EH (cell line): Measurements from ENCODE around the gene EIF3B.
"Not testable (repeated sequence)": the region's sequence is repeated elsewhere in the genome, so short reads cannot be mapped to it uniquely, and the experiment has no call there.

Experiments
- DNase-seq: peaks from one replicate; pipeline ENCODE4 v3.0.0-alpha.2; 2015; ENCODE audit warnings: low read depth

Gene EIF3B

DNA sequence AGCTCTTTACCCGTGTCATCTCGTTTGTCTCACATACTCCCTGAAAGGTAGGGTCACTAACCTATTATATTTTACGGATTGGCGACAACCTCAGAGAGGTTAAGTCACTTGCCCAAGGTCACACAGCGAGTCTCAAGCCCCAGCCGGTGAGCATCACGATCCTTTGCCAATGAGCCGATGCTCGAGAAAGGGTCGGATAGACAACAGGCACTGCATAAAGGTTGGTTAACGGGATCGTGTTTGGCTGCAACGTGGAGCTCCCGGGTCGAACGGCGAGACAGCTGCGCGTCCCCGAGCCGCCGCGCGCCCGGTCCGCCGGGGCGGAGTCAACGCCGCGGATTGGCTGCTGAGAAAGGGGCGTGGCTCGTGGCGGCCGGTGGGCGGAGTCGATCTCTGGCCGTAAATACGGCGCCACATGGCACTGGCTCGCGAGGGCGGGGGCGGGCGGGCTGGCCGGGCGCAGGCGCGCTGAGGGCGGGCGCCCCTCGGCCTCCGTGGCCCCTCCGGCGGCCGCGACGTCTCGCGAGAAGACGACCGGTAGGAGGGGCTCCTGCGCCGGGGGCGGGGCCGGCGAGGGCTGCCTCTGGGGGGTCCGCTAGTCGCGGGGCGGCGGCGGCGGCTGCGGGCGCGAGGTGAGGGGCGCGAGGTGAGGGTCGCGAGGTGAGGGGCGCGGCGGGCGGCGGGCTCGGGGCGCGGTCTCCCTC, 48.5 kb downstream of the EIF3B start, which contains the start of gene CHST12:
Gene CHST12 (plus strand): TSS at position 598 of the 704 bp plus-strand sequence. CDS start 29,029 bp downstream, outside the sequence.
- DNase-seq: peak; percentile 94

DNA sequence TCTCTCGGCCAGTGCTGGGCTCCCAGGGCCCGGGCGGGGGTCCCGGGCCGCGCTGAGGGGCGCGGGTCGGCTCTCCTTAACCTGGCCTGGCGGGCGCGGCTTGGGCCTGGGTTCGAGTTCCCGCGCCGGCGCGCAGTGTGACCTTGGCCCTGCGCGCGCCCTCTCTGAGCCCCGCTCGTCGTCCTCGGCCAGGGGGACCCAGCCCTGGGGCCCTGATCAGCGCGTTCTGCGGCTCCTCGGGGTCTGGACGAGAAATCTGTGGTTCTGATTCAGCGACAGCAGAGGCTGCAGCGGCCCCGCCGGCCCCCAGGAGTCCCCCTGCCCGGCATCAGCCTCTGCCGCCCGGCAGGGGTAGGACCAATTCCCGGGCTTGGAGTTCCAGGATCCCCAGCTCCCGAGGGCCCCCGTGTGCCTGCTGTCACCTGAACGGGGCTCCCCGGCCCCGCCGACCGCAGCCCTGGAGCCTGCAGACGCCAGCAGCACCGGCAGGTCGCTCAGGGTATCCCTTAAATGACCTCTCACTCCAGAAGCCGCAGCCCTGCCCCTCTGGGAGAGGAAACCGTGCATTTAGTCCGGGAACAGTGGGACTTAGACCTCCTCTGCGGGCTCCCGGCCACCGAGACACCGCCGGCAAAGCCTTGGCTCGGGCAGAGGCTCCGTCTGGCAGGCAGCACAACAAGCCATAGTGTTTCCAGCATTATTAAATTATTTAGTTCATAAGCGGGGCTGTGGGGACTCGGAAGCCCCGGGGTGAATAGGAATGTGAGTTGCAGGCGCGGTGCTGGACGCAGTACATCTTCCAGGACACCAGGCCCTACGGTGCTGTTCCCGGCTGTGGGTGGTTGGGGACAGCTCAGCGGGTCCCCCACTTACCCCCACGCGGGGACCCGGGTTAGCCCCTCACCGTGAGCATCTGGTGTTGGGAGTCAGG, 49.4 kb downstream of the EIF3B start:
- peak; percentile 53 for DNase-seq

DNA sequence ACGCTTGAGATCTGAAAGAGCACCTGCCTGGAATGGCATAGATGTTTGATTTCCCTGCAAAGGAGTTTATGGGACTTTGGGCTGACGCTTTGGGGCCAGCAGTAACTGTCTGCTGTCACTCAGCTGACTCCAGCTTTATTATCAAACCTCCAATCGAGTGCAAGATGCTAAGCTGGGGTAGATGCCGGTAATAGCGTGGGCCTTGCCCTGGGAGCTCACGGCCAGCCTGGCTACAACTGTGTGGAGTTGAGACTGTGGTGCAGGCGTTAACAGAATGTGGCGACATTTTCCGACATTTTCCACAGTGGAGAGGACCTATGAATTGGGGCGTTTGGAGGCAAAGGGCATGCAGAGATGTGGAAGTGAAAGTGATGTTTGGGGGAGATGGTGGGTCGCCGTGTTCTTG, 50.1 kb downstream of the EIF3B start:
- no peak for DNase-seq

DNA sequence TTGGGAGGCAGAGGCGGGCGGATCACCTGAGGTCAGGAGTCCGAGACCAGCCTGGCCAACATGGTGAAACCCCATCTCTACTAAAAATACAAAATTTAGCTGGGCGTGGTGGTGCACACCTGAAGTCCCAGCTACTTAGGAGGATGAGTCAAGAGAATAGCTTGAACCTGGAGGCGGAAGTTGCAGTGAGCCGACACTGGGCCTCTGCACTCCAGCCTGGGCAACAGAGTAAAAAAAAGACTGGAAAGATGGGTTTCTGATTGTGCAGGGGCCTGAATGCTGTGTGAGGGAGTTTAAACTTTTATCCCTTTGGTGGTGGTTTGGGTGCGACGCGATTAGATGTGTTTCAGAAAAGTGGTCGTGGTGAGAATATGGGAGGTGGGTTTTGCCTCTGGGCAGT, 50.6 kb downstream of the EIF3B start:
- DNase-seq: no peak

DNA sequence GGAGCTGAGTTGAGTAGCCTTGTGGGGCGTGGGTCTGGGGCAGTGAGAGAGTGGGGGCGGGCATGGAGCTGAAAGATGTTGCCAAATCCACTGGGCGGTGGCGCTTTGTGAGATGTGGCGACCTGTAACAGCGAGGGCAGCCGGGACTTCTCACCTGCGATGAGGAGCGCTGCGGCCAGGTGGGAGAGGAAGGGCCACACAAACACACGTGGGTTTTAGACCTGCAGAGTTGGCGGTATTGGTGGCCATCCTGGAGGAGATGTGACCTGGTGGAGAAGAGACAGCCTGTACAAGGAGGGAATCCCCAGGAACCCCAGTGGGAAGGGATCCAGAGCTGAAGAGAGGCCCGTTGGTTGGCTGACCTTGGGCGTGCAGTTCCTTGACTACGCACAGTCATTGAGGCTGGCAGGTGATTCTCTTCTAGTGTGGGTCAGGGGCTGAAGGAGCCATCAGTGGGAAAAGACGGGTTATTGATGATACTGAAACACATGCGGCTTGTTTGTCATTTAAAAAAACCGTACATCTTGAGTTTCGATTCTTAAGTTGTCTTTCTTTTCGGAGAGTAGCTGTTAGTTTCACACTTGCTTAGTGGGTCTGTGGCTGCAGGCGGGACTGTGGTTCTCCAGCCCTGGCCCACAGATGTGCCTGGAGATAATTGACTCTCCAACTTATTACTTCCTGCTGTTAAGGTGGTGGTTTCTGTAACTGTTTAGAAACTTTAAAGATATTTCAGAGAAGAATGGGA, 51.1 kb downstream of the EIF3B start:
- DNase-seq: no peak

DNA sequence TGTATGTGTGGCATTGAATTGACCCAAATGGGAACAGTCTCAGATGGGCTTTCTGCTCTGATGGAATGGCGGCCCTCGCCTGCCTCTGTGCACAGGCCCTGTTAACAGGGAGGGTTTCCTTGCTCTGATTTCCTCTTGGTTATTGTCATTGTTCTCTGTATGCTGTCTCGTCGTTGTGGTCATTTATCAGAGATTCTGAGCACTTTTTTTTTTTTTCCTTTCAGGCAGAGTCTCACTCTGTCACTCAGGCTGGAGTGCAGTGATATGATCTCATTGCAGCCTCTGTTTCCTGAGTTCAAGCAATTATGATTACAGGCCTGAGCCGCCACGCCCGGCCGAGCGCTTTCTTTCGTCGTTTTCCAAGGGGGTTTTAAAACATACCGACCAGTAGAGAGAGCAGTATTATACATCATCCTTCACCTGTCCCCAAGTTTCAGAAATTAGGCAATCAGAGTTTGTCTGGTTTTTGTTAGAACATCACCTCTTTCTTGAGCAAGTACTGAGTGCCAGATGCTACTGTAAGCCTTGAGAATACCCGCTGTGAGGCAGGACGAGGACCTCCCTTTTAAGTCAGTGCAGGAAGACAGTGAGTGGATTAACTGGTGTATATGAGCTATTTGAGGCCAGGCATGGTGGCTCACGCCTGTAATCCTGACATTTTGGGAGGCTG, 55.3 kb downstream of the EIF3B start:
- no peak for DNase-seq

DNA sequence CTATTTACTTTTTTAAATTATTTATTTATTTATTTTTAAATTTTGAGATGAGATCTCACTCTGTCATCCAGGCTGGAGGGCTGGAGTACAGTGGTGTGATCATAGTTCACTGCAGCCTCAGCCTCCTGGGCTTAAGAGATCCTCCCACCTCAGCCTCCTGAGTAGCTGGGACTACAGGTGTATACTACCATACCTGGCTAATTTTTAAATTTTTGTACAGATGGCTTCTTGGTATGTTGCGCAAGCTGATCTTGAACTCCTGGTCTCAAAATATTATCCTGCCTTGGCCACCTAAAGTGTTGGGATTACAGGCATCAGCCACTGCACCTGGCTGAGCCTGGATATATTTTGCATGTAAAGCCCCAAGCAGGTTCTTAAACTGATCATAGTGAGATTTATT, 56.4 kb downstream of the EIF3B start:
- DNase-seq: no peak

DNA sequence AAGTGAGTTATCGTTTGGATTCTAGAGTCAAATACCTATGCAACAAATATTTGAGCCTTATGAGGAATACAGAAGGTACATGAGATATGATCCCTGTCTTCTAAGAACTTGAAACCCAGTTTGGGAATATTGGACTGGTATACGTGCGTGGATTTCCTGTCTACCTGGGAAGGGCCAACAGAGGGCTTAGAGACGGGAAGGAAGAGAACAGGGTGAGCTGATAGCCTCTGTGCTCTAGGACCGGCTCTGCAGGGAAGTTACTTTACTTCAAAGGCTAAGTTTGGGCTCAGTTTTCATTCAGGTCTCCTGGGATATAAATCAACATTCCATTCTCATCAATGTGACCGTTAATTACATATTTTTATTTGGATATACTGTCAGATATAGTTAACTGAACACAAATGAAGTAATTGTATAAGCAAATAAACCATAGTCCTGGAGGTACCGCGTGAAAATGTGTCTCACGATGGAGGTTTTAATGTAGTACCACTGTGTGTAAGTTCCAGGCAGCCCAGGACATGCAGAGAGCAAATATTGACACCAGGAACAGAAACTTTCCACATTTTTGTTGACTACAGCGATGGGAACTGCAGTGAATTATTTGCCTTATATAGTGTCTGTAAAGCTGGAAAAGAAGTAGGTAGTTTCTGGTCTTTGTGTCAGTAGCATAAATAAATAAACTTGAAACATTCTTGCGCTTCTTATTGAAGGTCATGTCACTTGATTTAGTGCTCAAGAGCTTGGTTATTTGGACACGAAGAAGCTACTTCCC, 57.4 kb downstream of the EIF3B start:
- DNase-seq: peak; percentile 38

DNA sequence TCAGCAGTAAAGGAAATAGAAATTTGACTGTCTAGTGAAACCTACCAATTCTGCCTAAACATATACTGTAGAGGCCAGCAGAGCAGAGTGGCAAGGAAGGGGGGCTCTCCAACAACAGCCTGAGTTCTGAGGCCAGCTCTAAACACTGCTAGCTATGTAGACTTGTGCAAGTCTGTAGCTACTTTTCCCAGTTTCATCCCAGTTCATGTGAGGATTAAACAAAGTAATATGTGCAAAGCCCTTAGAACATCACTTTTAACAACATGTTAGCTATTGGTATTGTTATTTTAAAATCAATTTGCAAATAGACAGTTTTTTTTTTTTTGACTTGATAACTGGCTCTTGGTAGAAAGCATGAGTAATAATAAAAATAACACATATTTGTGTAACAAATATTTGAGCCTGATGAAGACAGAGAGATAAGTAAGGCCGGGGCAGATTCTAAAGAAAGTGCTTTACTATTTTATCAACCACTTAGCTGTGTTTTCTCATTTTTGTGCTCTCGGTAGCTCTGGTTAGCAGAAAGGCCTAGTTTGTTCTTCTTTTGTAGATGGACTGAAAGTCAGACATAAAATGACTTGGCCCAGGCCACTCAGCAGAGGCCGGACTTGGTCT, 58.1 kb downstream of the EIF3B start:
- DNase-seq: peak; percentile 35

DNA sequence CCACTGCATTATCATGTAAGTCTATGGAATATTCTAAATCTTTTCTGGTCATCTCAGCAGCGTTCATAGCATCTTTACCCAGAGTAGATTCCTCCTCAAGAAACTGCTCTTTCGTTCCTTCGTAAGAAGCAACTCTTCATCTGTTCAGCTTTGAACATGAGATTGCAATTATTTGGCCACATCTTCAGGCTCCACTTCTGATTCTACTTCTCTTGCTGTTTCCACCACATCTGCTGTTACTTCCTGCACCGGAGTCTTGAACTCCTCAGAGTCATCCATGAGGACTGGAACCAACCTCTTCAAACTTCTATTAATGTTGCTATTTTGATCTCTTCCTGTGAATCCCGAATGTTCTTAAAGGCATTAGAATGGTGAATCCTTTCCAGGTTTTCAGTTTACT, 61.4 kb downstream of the EIF3B start:
- DNase-seq: no peak

DNA sequence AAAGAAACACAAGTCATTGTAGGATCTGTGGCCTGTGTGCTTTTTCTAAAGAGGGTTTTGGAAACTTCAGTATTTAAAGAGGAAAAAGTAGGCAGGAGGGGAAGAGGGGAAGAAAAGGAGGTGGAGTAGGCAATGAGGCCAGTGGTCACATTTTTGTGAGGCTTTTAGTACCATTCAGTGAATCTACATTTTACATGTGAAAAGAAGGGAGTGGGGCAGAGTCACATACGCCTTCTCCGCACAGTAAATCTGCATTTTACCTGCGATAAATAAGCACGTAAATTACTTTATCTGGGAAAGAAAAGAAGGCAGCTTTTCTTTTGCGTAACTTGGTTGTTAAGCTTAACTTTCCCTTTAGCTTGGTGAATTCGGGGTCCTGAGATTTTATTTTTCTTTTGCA, 62.0 kb downstream of the EIF3B start:
- no peak for DNase-seq

DNA sequence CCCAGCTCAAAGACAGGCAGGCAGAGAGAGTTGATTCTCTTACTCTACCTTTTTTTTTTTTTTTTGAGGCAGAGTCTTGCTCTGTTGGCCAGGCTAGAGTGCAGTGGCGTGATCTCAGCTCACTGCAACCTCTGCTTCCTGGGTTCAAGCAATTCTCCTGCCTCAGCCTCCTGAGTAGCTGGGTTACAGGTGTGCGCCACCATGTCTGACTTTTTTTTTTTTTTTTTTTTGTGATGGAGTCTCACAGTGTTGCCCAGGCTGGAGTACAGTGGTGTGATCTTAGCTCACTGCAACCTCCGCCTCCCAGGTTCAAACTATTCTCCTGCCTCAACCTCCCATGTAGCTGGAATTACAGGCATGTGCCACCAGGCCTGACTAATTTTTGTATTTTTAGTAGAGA, 62.6 kb downstream of the EIF3B start:
- DNase-seq: not testable (repeated sequence)

DNA sequence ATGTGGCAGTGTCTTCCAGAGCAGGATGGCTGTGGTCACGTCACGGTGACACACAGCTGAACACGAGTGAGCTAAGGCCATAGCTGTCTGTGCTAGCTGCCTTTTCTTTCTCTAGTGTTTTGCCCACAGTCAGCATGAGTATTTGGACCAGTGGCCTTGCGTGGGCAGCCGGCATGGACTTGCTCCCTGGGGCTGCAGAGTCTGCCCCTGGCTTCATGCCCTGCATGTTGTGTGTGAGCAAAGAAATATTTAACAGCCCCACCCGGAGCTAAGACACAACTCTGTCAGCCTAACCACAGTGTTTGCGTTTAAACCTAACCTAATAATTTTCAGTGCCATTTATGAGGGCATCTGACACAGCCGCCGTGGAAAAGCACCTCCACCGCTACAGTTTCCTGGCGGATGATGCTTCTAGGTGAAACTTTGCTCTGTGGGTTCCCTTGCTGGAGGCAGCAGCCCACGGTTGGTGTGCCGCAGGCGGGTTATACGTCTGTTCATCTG, 63.4 kb downstream of the EIF3B start:
- peak; percentile 74 for DNase-seq

DNA sequence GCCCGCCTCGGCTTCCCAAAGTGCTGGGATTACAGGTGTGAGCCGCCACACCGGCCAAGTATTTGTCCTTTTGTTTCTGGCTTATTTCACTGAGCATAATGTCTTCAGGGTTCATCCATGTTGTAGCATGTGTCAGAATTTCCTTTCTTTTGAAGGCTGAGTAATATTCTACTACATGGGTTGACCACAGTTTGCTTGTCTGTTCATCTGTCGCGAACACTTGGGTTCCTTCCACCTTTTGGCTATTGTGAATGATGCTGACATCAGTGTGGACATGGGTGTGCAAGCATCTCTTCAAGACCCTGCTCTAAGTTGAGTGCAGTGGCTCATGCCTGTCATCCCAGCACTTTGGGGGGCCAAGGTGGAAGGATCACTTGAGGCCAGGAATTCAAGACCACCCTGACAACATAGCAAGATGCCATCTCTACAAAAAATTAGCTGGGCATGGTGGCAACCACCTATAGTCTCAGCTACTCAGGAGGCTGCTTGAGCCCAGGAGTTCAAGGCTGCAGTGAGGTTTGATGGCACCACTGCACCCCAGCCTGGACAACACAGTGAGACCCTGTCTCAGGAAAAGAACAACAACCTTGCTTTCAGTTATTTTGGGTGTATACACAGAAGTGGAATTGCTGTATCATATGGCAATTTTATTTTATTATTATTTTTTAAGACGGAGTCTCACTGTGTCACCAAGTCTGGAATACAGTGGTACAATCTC, 65.7 kb downstream of the EIF3B start:
- DNase-seq: no peak

DNA sequence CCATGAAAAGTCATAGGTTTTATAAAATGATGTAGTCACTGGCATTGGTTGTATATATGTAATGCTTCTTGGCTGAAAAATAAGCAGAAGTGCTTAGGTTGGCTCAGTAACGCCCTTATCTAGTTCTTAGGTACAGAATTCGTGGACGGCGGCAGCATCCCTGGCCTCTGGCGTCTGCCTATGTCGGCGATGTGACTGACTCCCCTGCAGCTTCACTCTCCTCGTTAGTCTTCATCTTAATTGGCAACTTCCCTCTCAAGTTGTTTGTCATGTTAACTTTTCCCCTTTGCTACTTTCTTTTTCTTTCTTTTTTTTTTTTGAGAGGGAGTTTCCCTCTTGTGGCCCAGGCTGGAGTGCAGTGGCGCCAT, 67.3 kb downstream of the EIF3B start:
- DNase-seq: no peak

DNA sequence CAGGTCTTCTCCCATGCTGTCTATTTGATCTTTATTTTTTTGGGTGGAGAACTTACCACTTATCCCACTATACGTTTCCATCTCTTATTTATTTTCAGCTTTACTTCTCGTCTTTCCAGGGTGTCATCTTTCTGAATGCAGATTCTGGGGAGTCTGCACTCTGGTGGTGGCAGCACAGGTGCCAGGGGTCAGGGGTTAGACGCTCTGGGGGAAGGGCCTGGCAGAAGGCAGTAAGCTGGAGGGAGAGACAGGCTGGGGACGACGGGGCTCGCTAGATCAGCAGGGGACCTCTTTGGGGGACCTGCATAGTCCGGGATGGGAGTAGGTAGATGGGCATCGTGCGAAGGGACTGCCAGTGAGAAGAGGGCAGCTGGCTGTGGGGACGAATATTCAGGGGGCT, 71.1 kb downstream of the EIF3B start:
- DNase-seq: no peak
